ENCODE data around the gene GPA33.

The GPA33 gene

DNA sequence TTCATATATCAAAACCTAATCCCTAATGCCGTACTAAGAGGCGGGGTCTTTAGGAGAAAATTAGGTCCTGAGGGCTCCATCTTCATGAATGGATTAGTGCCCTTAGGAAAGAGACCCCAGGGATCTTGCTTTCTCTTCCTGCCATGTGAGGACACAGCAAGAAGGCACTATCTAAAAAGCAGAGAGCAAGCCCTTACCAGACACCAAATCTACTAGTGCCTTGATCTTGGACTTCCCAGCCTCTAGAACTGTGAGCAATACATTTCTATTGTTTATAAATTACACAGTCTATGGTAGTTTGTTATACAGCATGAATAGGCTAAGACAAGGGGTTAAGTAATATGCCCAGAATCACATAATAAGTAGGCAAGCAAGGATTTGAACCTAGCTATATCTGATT lies 46.6 kb upstream of the GPA33 start:
- H3K27ac ChIP-seq (replicated peaks) = no peak overlapping the region
- H3K4me3 ChIP-seq (replicated peaks; ENCODE audit: insufficient read depth, low read length) = no peak overlapping the region
- H3K27me3 ChIP-seq (ENCODE audit: insufficient read depth, poor library complexity, severe bottlenecking) = no peaks in the 10 kb centered on the region
- TF ChIP-seq, protein P1, sequence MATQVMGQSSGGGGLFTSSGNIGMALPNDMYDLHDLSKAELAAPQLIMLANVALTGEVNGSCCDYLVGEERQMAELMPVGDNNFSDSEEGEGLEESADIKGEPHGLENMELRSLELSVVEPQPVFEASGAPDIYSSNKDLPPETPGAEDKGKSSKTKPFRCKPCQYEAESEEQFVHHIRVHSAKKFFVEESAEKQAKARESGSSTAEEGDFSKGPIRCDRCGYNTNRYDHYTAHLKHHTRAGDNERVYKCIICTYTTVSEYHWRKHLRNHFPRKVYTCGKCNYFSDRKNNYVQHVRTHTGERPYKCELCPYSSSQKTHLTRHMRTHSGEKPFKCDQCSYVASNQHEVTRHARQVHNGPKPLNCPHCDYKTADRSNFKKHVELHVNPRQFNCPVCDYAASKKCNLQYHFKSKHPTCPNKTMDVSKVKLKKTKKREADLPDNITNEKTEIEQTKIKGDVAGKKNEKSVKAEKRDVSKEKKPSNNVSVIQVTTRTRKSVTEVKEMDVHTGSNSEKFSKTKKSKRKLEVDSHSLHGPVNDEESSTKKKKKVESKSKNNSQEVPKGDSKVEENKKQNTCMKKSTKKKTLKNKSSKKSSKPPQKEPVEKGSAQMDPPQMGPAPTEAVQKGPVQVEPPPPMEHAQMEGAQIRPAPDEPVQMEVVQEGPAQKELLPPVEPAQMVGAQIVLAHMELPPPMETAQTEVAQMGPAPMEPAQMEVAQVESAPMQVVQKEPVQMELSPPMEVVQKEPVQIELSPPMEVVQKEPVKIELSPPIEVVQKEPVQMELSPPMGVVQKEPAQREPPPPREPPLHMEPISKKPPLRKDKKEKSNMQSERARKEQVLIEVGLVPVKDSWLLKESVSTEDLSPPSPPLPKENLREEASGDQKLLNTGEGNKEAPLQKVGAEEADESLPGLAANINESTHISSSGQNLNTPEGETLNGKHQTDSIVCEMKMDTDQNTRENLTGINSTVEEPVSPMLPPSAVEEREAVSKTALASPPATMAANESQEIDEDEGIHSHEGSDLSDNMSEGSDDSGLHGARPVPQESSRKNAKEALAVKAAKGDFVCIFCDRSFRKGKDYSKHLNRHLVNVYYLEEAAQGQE (IDR thresholded peaks at IDR 0.05; ENCODE audit: insufficient replicate concordance, low read depth) = no peak
- TF ChIP-seq GABPA (IDR thresholded peaks at IDR 0.05; ENCODE audit: low read depth) (no peak), SPI1 (IDR thresholded peaks at IDR 0.05; ENCODE audit: borderline replicate concordance, low read depth) (no peak), POLR2AphosphoS5 (IDR thresholded peaks at IDR 0.05; ENCODE audit: low read depth) (no peak)
- TF ChIP-seq, protein P2, sequence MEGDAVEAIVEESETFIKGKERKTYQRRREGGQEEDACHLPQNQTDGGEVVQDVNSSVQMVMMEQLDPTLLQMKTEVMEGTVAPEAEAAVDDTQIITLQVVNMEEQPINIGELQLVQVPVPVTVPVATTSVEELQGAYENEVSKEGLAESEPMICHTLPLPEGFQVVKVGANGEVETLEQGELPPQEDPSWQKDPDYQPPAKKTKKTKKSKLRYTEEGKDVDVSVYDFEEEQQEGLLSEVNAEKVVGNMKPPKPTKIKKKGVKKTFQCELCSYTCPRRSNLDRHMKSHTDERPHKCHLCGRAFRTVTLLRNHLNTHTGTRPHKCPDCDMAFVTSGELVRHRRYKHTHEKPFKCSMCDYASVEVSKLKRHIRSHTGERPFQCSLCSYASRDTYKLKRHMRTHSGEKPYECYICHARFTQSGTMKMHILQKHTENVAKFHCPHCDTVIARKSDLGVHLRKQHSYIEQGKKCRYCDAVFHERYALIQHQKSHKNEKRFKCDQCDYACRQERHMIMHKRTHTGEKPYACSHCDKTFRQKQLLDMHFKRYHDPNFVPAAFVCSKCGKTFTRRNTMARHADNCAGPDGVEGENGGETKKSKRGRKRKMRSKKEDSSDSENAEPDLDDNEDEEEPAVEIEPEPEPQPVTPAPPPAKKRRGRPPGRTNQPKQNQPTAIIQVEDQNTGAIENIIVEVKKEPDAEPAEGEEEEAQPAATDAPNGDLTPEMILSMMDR (IDR thresholded peaks at IDR 0.05; ENCODE audit: insufficient read depth, low read length) = no peak
- no peak for DNase-seq (ENCODE audit: low read depth in 1 of 2, low spot score in 1 of 2)

DNA sequence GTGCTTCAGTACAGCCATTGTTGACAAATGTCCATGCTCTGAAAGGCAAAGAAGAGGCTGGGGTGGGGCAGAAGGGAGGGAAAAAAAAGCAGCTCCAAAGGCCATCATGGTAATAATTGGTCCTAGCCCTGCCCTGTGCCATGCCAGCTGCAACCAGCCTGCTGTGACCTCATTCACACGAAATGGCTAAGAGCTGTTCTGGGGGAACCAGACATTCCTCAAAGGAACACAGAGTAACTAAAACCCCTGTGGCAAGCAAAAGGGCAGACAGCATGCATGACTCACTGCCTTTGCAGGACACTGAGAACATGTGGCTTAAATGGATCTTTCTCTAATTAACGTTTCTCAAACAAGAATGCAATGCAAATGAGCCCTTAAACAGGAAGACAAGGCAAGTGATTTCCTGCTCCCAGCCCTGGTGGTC lies 46.0 kb upstream of the GPA33 start:
- Histone ChIP-seq H3K27ac (replicated peaks) (no peak overlapping the region), H3K4me3 (replicated peaks; ENCODE audit: insufficient read depth, low read length) (no peak overlapping the region), H3K27me3 (ENCODE audit: insufficient read depth, poor library complexity, severe bottlenecking) (no peaks in the 10 kb centered on the region)
- DNase-seq (ENCODE audit: low read depth in 1 of 2, low spot score in 1 of 2) = no peak
- TF ChIP-seq, protein P1 (IDR thresholded peaks at IDR 0.05; ENCODE audit: insufficient replicate concordance, low read depth) = no peak
- TF ChIP-seq POLR2AphosphoS5 (IDR thresholded peaks at IDR 0.05; ENCODE audit: low read depth) (no peak), GABPA (IDR thresholded peaks at IDR 0.05; ENCODE audit: low read depth) (no peak), SPI1 (IDR thresholded peaks at IDR 0.05; ENCODE audit: borderline replicate concordance, low read depth) (no peak)
- TF ChIP-seq, protein P2 (IDR thresholded peaks at IDR 0.05; ENCODE audit: insufficient read depth, low read length) = no peak

DNA sequence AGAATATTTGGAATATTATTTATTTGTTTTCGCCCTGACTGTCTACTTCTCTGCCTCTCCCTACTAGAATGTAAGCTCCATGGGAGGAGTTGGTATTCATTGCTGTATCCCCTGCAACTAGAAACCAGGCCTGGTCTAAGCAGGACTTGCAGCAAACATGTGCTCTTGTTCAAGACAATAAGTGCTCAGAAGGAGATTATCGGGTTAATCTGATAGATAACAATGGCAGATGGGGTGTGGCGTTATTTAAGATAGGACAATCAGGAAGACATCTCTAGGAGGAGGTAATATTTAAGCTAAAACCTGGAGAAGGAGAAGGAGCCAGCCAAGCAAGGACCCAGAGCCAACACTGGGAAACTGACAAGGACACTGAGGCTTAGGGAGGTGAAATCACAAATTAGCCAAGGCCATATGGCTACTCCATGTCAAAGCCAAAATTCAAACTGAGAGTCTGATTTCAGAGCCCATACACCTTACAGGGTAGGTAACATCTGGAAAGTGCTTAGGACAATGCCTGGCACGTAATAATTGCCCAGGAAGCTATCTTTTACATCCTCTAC lies 45.2 kb upstream of the GPA33 start:
- TF ChIP-seq, protein P2 (IDR thresholded peaks at IDR 0.05; ENCODE audit: insufficient read depth, low read length) = no peak
- TF ChIP-seq POLR2AphosphoS5 (IDR thresholded peaks at IDR 0.05; ENCODE audit: low read depth) (no peak), GABPA (IDR thresholded peaks at IDR 0.05; ENCODE audit: low read depth) (no peak), SPI1 (IDR thresholded peaks at IDR 0.05; ENCODE audit: borderline replicate concordance, low read depth) (no peak)
- TF ChIP-seq, protein P1 (IDR thresholded peaks at IDR 0.05; ENCODE audit: insufficient replicate concordance, low read depth) = no peak
- Histone ChIP-seq H3K27ac (replicated peaks) (no peak overlapping the region), H3K27me3 (ENCODE audit: insufficient read depth, poor library complexity, severe bottlenecking) (no peaks in the 10 kb centered on the region), H3K4me3 (replicated peaks; ENCODE audit: insufficient read depth, low read length) (no peak overlapping the region)
- DNase-seq (ENCODE audit: low read depth in 1 of 2, low spot score in 1 of 2) = no peak

Data from HL-60 (cell line).